ENCODE data around the gene SIX1. TPM values are rescaled to one million over a fixed set of nuclear protein-coding genes. Genes with fewer than 3 reads are reported as not detected.

The SIX1 gene
- total RNA-seq, 1 experiment from 2014 or later = 2.5 TPM

DNA sequence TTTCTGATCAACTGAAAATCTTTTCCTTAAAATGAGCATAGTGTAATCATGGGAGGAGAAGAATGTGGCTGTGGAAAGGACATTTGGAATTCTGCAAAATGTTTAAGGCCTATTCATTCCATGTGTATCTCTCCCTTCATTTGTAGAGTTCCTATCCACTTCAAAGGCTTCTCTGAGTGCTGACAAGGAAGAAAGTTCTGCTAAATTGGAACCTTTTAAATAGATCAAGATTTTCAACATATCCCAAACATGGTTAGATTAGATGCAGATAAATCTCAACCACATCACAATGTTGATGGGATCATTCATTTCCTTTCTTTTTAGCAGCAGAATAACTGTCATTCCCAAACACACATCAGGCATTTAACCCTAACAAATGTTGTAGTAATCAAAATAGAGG is 28.4 kb upstream of the SIX1 start:
- no peak for TF ChIP-seq REST (IDR thresholded peaks at IDR 0.05; ENCODE audit: low read depth)
- TF ChIP-seq, protein P1, sequence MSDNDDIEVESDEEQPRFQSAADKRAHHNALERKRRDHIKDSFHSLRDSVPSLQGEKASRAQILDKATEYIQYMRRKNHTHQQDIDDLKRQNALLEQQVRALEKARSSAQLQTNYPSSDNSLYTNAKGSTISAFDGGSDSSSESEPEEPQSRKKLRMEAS (IDR thresholded peaks at IDR 0.05) = no peak
- no peak for TF ChIP-seq EZH2phosphoT487 (IDR thresholded peaks at IDR 0.05; ENCODE audit: borderline replicate concordance)
- no peak for TF ChIP-seq ZFX (IDR thresholded peaks at IDR 0.05)
- TF ChIP-seq POLR2A (IDR thresholded peaks at IDR 0.05; ENCODE audit: borderline replicate concordance, extremely low read depth, insufficient read depth, insufficient read length) = no peak
- TF ChIP-seq ZNF274 (IDR thresholded peaks at IDR 0.05; ENCODE audit: low read depth, low read length) = no peak
- TF ChIP-seq SRF (IDR thresholded peaks at IDR 0.05; ENCODE audit: low read depth) = no peak
- no peak for TF ChIP-seq ZBTB33 (IDR thresholded peaks at IDR 0.05; ENCODE audit: extremely low read depth, insufficient replicate concordance, low read length)
- no peak for TF ChIP-seq TCF7L2 (IDR thresholded peaks at IDR 0.05; ENCODE audit: borderline replicate concordance, extremely low read depth, insufficient read depth, insufficient read length)
- TF ChIP-seq JUND (IDR thresholded peaks at IDR 0.05) = no peak
- TF ChIP-seq YY1 (IDR thresholded peaks at IDR 0.05; ENCODE audit: extremely low read depth, insufficient replicate concordance, low read depth, low read length) = no peak
- TF ChIP-seq EGR1 (IDR thresholded peaks at IDR 0.05; ENCODE audit: low read depth) = no peak
- TF ChIP-seq CEBPB (IDR thresholded peaks at IDR 0.05; ENCODE audit: low read depth) = no peak
- no peak for TF ChIP-seq SIN3A (IDR thresholded peaks at IDR 0.05; ENCODE audit: low read depth)
- no peak for TF ChIP-seq SP1 (IDR thresholded peaks at IDR 0.05; ENCODE audit: low read depth)
- CTCF ChIA-PET = no interaction called here

More for the DNA sequence above, 28.4 kb upstream of the SIX1 start:
- no peak overlapping the region for H3K27ac ChIP-seq (ENCODE audit: low read depth, low read length)
- ChIA-PET RAD21 (ENCODE audit: low non-redundant PET in 1 of 2, low total read pairs in 2 of 2, uncharacterized antibody in 2 of 2, unreplicated experiment in 2 of 2) (no interaction called here), POLR2A (no interaction called here)
- intact Hi-C loops (cut with micrococcal nuclease) = no loop called here
- no peak overlapping the region for H2AFZ ChIP-seq (ENCODE audit: low read depth, low read length, poor library complexity, severe bottlenecking)
- H3K79me2 ChIP-seq (ENCODE audit: insufficient read depth, low read length) = no peaks in the 10 kb centered on the region
- no peaks in the 10 kb centered on the region for H3K9me2 ChIP-seq (ENCODE audit: insufficient read depth)
- H3K27me3 ChIP-seq (ENCODE audit: insufficient read depth, low read length) = no peaks in the 10 kb centered on the region
- no peak for ATAC-seq
- no peak overlapping the region for H3K9ac ChIP-seq (ENCODE audit: low read length)
- no peaks in the 10 kb centered on the region for H3K36me3 ChIP-seq (ENCODE audit: control insufficient read depth in 1 of 2, insufficient read depth in 2 of 2, low read length in 2 of 2)
- H3K4me2 ChIP-seq (ENCODE audit: low read length) = no peak overlapping the region
- no peak overlapping the region for H3K4me3 ChIP-seq (replicated peaks in 1 of 2; ENCODE audit: low read depth in 1 of 2, low read length in 2 of 2)
- H3K9me3 ChIP-seq (ENCODE audit: control insufficient read depth in 1 of 2, insufficient read depth in 1 of 2, low read depth in 1 of 2, low read length in 2 of 2) = no peaks in the 10 kb centered on the region
- BruUV-seq (replicated peaks) = no TSS peak
- DNase-seq (ENCODE audit: low read depth, low spot score) = no peak
- no peaks in the 10 kb centered on the region for H4K20me1 ChIP-seq (ENCODE audit: insufficient read depth)
- no peaks in the 10 kb centered on the region for H3K4me1 ChIP-seq (ENCODE audit: control insufficient read depth in 1 of 2, insufficient read depth in 2 of 2, low read length in 2 of 2)
